ENCODE data around the gene SMARCA4.

The SMARCA4 gene

DNA sequence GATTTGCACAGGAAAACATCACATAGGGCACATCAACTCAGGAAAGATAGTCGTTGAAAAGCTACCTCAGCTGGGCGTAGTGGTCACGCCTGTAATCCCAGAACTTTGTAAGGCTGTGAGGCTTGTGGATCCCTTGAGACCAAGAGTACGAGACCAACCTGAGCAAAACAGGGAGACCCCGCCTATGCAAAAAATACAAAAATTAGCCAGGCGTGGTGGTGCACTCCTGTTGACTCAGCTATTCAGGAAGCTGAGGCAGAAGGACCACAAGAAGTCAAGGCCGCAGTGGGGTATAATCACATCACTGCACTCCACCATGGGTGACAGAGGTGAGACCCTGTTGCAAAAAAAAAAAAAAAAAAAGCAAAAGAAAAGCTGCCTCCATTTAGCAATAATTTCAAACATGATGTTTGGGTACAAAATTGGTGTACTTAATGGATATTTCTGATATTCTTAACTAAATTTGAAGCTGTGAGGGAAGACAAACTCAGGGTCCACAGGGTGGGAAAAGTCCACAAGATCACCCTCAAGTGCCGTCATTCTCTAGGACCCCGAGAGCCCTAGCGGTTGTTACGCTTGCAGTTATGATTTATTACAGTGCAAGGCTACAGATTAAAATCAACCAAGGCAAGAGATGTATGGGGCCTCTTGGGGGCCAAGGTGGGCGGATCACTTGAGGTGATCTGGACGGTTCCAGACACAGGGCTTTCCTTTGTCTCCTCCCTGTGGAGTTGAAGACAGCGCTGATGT lies 86.0 kb downstream of the SMARCA4 start:
- DNase-seq, result no peak
- Mint-ChIP-seq H3K27ac (no peak overlapping the region), H3K27me3 (no peaks in the 10 kb centered on the region), H3K9me3 (no peaks in the 10 kb centered on the region), H3K4me3 (no peak overlapping the region), H3K4me1 (peaks cover 30% of the 10 kb centered on the region)
- ATAC-seq, result no peak

DNA sequence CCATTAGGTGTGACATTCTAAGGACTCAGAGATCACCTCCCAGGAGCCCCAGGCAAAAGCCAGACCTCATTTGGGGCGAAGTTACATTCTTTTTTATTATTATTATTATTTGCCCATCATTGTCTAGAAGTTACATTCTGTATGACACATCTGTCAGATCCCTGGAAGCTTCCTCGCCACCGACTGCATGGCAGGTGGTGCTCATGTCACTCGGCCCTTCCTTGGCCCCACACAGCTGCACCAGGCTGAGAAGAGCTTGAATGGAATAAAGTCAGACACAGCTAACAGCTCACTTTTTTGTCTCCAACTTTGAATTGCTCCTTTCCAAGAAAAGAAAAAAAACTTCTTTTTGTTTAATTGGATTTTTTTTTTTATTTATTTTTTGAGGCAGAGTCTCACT lies 87.0 kb downstream of the SMARCA4 start:
- H3K4me1 Mint-ChIP-seq, result peaks cover 38% of the 10 kb centered on the region
- no peak overlapping the region for H3K27ac Mint-ChIP-seq

GRCh38 chr19:11050323-11051114 lies 89.7 kb downstream of the SMARCA4 start:
- no peak overlapping the region for H3K4me3 Mint-ChIP-seq

More for the DNA sequence above, 87.0 kb downstream of the SMARCA4 start:
- Mint-ChIP-seq H3K4me3 (peak overlapping the region in 1 of 2 donors; percentile 27), H3K9me3 (no peaks in the 10 kb centered on the region), H3K27me3 (no peaks in the 10 kb centered on the region)
- no peak for ATAC-seq
- DNase-seq, result no peak

GRCh38 chr19:11053817-11054195 lies 93.0 kb downstream of the SMARCA4 start:
- Mint-ChIP-seq H3K27ac (no peak overlapping the region), H3K4me1 (peaks cover 26% of the 10 kb centered on the region), H3K27me3 (no peaks in the 10 kb centered on the region), H3K9me3 (no peaks in the 10 kb centered on the region), H3K4me3 (no peak overlapping the region)
- ATAC-seq, result no peak
- DNase-seq, result no peak

More at GRCh38 chr19:11050323-11051114, 89.7 kb downstream of the SMARCA4 start:
- DNase-seq (no peak), ATAC-seq (no peak)
- H3K9me3 Mint-ChIP-seq, result no peaks in the 10 kb centered on the region
- H3K27ac Mint-ChIP-seq, result peak overlapping the region in 1 of 2 donors; percentile 42
- H3K27me3 Mint-ChIP-seq, result no peaks in the 10 kb centered on the region
- peaks cover 38% of the 10 kb centered on the region for H3K4me1 Mint-ChIP-seq

DNA sequence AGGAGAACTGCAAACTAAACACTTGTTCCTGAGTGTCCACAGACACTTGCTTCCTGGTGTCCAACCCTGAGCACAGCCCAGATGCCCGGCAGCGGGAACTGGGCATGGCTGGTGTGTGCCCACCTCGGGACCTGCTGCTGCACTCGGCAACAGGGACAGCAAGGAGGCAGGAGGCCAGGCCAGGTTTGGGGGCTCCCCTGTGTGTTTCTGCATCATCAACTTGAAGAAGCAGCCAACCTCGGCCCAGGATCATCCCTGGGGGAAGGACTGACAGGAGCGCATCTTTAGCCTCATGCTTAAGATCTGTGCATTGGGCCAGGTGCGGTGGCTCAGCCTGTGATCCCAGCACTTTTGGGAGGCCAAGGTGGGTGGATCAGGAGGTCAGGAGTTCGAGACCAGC lies 93.4 kb downstream of the SMARCA4 start:
- ATAC-seq, result no peak

DNA sequence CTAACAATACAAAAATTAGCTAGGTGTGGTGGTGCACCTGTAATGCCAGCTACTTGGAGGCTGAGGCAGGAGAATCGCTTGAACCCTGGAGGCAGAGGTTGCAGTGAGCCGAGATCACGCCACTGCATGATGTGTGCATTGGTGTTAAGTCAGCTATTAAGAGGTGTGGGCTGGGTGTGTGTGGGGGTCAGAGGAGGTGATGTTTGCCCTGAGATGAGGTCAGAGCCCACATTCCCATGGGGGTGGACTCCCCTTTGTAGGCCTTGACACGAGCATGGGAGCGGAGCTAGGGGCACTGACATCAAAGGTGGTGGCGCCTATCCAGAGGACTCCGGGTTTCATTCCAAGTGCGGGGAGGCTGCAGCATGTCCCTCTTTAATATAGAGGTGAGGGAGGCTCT lies 93.8 kb downstream of the SMARCA4 start:
- Mint-ChIP-seq H3K9me3 (no peaks in the 10 kb centered on the region), H3K27me3 (no peaks in the 10 kb centered on the region), H3K4me1 (peaks cover 18% of the 10 kb centered on the region), H3K27ac (no peak overlapping the region), H3K4me3 (no peak overlapping the region)
- DNase-seq (no peak), ATAC-seq (no peak)

More for the DNA sequence above, 93.4 kb downstream of the SMARCA4 start:
- Mint-ChIP-seq H3K4me1 (peaks cover 22% of the 10 kb centered on the region), H3K27me3 (no peaks in the 10 kb centered on the region), H3K9me3 (no peaks in the 10 kb centered on the region), H3K4me3 (no peak overlapping the region), H3K27ac (no peak overlapping the region)
- DNase-seq, result no peak

- Mint-ChIP-seq H3K4me1 (no peaks in the 10 kb centered on the region), H3K27me3 (no peaks in the 10 kb centered on the region), H3K4me3 (no peak overlapping the region), H3K9me3 (no peaks in the 10 kb centered on the region), H3K27ac (no peak overlapping the region)
- no peak for ATAC-seq
- DNase-seq, result no peak
Measured at GRCh38 chr19:11058246-11059030, 97.6 kb downstream of the SMARCA4 start.

DNA sequence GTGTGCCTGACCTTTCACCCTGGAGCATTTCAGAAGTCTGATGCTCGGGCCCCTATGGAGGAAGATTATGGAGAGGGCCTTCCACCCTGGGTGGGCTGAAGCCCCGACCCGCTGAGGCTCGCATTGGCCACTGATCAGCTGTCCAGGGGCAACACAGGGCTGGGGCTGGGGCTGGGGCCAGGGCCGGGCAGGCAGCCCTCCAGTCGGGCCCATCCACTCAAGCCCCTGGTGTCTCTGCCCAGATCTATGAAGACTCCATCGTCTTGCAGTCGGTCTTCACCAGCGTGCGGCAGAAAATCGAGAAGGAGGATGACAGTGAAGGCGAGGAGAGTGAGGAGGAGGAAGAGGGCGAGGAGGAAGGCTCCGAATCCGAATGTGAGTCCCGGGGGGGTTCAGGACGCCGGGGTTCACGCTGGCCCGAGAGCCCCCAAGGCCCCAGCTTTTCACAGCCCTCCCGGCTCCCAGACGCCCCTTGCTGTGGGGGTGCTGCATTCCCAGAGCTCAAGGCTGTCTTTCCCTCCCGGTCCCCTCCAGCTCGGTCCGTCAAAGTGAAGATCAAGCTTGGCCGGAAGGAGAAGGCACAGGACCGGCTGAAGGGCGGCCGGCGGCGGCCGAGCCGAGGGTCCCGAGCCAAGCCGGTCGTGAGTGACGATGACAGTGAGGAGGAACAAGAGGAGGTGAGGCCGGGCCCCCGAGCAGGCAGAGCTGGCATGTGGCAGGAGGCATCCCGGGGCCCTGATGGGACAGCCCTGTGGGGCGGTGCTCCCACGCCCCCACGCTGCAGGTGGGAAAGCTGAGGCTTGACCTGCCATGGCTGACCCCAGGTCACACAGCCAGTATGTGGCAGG lies 98.9 kb downstream of the SMARCA4 start:
- H3K9me3 Mint-ChIP-seq, result no peaks in the 10 kb centered on the region
- DNase-seq (no peak), ATAC-seq (no peak)
- H3K27me3 Mint-ChIP-seq, result no peaks in the 10 kb centered on the region
- peak overlapping the region in 1 of 2 donors; percentile 46 for H3K27ac Mint-ChIP-seq
- no peak overlapping the region for H3K4me3 Mint-ChIP-seq
- H3K4me1 Mint-ChIP-seq, result no peaks in the 10 kb centered on the region

DNA sequence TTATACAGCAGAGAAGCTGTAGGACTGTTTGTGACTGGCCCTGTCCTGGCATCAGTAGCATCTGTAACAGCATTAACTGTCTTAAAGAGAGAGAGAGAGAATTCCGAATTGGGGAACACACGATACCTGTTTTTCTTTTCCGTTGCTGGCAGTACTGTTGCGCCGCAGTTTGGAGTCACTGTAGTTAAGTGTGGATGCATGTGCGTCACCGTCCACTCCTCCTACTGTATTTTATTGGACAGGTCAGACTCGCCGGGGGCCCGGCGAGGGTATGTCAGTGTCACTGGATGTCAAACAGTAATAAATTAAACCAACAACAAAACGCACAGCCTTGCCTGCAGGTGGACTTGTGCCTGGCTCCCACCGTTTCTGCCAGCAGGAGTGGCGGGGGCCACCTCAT lies 101.1 kb downstream of the SMARCA4 start:
- DNase-seq, result no peak
- Mint-ChIP-seq H3K4me1 (no peaks in the 10 kb centered on the region), H3K9me3 (no peaks in the 10 kb centered on the region), H3K27ac (peak overlapping the region in 1 of 2 donors; percentile 89), H3K27me3 (no peaks in the 10 kb centered on the region), H3K4me3 (no peak overlapping the region)
- ATAC-seq, result no peak

GRCh38 chr19:11063434-11063833 lies 102.6 kb downstream of the SMARCA4 start:
- no peak for ATAC-seq
- Mint-ChIP-seq H3K27me3 (no peaks in the 10 kb centered on the region), H3K27ac (no peak overlapping the region), H3K4me3 (no peak overlapping the region), H3K4me1 (no peaks in the 10 kb centered on the region), H3K9me3 (no peaks in the 10 kb centered on the region)
- DNase-seq, result no peak

DNA sequence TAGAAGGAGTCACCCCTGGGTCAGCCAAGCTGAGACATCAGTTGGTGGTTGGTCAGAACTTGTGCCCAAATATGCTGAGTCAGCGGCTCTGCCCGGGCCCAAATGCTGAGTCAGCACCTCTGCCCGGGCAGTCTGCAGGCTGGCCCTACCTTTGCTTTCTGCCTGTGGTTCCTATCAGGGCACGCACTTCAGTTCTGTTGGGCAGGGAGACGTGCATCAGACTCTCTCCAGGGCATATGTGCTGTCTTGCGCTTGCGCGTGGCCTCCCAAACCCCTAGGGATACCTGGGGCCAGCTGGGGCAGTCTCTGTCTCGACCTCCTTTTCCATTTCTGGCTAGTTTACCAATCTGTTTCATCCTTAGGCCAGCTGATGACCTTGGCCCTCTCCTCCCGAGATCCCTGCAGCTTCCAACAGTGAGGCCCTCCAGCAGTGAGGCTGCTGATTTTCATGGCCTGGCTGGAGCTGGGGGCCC lies 104.0 kb downstream of the SMARCA4 start:
- no peaks in the 10 kb centered on the region for H3K27me3 Mint-ChIP-seq
- ATAC-seq (no peak), DNase-seq (no peak)
- H3K27ac Mint-ChIP-seq, result no peak overlapping the region
- H3K4me3 Mint-ChIP-seq, result no peak overlapping the region
- no peaks in the 10 kb centered on the region for H3K9me3 Mint-ChIP-seq
- peaks cover 7% of the 10 kb centered on the region for H3K4me1 Mint-ChIP-seq

- no peak overlapping the region for H3K27ac Mint-ChIP-seq
- no peaks in the 10 kb centered on the region for H3K9me3 Mint-ChIP-seq
- no peaks in the 10 kb centered on the region for H3K27me3 Mint-ChIP-seq
- no peak overlapping the region for H3K4me3 Mint-ChIP-seq
- H3K4me1 Mint-ChIP-seq, result peaks cover 8% of the 10 kb centered on the region
- ATAC-seq (no peak), DNase-seq (no peak)
Measured at GRCh38 chr19:11066326-11066725, 105.5 kb downstream of the SMARCA4 start.

DNA sequence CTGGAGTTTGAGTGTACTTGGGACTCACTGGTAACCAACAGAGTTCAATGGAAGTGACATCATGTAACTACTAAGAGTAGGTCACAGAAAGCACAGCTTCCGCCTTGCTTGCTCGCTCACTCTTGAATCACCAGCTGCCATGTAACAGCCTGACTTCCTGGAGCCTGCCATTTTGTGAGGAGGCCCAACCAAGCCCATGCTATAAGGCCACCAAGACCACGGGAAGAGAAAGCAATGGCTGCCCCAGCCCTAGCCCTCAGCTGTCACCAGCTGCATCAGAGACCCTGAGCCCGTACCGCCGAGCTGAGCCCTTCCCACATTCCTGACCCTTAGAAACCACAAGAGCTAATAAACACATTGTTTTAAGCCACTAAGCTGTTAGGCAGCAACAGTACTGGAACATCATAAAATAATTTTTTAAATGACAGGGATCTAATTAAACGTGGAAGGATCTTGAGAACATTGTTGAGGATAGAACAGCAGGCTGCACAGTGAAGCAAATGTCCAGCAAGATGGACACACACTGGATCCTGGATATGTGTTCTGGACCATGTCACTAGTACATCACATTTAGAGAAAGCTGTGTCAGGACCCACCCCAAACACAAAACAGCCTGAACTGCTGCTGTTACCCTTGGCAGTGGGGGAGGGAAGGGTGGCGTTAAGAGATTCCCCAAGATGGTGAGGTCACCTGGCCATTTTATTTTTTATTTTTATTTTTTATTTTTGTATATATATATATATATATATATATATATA lies 106.7 kb downstream of the SMARCA4 start:
- no peaks in the 10 kb centered on the region for H3K9me3 Mint-ChIP-seq
- H3K4me1 Mint-ChIP-seq, result peaks cover 8% of the 10 kb centered on the region
- no peak for ATAC-seq
- DNase-seq, result no peak
- H3K4me3 Mint-ChIP-seq, result no peak overlapping the region
- H3K27me3 Mint-ChIP-seq, result no peaks in the 10 kb centered on the region
- H3K27ac Mint-ChIP-seq, result peak overlapping the region in 1 of 2 donors; percentile 21

DNA sequence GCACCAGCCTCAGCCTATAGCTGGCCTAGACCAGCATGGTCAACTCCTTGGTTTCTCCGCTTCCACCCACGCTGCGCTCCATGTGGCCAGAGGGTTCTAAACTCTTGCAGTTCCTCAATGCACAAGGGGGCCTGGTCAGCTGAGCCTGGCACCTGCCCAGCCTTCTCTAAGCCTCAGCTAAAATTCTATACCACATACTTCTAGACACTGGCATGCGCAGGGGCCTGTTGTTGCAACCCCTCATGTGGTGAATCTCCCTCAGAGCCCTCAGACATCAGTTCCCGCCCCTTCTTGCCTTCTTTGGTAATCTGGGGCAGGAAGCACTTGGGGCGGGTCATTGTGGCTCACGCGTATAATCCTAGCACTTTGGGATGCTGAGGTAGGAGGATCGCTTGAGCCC lies 108.7 kb downstream of the SMARCA4 start:
- H3K27ac Mint-ChIP-seq, result peak overlapping the region in 1 of 2 donors; percentile 21

More for the DNA sequence above, 108.7 kb downstream of the SMARCA4 start:
- DNase-seq (no peak), ATAC-seq (no peak)
- Mint-ChIP-seq H3K9me3 (no peaks in the 10 kb centered on the region), H3K4me1 (peaks cover 16% of the 10 kb centered on the region), H3K4me3 (no peak overlapping the region), H3K27me3 (no peaks in the 10 kb centered on the region)
